SU-DHL-6 (cell line): Measurements from ENCODE around the gene C3.

ENCODE experiments used
- EZH2phosphoT487 ChIP-seq: fragments of 200-600 bp; sonication (generic), shearing (Covaris generic); conservative IDR thresholded peaks from 2 replicates; pipeline ENCODE4 v1.6.1; 2018; ENCODE audit warnings: mild to moderate bottlenecking, antibody characterized with exemption, low read length, moderate library complexity, mixed read lengths
- TF ChIP-seq, protein P1 (sequence below): fragments of 200-600 bp; sonication (generic); IDR thresholded peaks from one replicate; pipeline ENCODE4 v1.5.1; 2017; ENCODE audit warnings: antibody characterized with exemption, mild to moderate bottlenecking, low read length, moderate library complexity; ENCODE audit not compliant: insufficient read depth, poor library complexity, severe bottlenecking

- TF ChIP-seq, protein P1, sequence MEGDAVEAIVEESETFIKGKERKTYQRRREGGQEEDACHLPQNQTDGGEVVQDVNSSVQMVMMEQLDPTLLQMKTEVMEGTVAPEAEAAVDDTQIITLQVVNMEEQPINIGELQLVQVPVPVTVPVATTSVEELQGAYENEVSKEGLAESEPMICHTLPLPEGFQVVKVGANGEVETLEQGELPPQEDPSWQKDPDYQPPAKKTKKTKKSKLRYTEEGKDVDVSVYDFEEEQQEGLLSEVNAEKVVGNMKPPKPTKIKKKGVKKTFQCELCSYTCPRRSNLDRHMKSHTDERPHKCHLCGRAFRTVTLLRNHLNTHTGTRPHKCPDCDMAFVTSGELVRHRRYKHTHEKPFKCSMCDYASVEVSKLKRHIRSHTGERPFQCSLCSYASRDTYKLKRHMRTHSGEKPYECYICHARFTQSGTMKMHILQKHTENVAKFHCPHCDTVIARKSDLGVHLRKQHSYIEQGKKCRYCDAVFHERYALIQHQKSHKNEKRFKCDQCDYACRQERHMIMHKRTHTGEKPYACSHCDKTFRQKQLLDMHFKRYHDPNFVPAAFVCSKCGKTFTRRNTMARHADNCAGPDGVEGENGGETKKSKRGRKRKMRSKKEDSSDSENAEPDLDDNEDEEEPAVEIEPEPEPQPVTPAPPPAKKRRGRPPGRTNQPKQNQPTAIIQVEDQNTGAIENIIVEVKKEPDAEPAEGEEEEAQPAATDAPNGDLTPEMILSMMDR = peak; percentile 36
- TF ChIP-seq EZH2phosphoT487 = no peak
Measured at GRCh38 chr19:6753178-6754031, 33.0 kb upstream of the C3 start.
